Measurements from ENCODE around the gene CA5A.
"Not testable (repeated sequence)": the region's sequence is repeated elsewhere in the genome, so short reads cannot be mapped to it uniquely, and the experiment has no call there.

The CA5A gene

GRCh38 chr16:87891764-87892163 is 44.6 kb downstream of the CA5A start:
- no peak for DNase-seq

GRCh38 chr16:87889762-87890161 is 46.6 kb downstream of the CA5A start:
- not testable (repeated sequence) for DNase-seq

- not testable (repeated sequence) for DNase-seq
These were observed 48.0 kb downstream of the CA5A start for GRCh38 chr16:87888346-87888745.

- DNase-seq = not testable (repeated sequence)
These were observed 48.4 kb downstream of the CA5A start for GRCh38 chr16:87887931-87888330.

GRCh38 chr16:87885371-87885967 is 50.9 kb downstream of the CA5A start:
- DNase-seq = not testable (repeated sequence)

GRCh38 chr16:87882436-87883019 is 53.8 kb downstream of the CA5A start:
- DNase-seq = no peak

GRCh38 chr16:87881324-87882200 is 54.8 kb downstream of the CA5A start:
- DNase-seq = no peak

GRCh38 chr16:87880117-87880696 is 56.1 kb downstream of the CA5A start:
- DNase-seq = no peak

GRCh38 chr16:87879411-87880013 is 56.8 kb downstream of the CA5A start:
- DNase-seq = not testable (repeated sequence)

GRCh38 chr16:87878704-87879103 is 57.6 kb downstream of the CA5A start:
- DNase-seq = no peak

- no peak for DNase-seq
These were observed 58.3 kb downstream of the CA5A start for GRCh38 chr16:87877942-87878507.

GRCh38 chr16:87874639-87875427 is 61.5 kb downstream of the CA5A start:
- no peak for DNase-seq

- not testable (repeated sequence) for DNase-seq
These were observed 65.7 kb downstream of the CA5A start for GRCh38 chr16:87870418-87871291.

- DNase-seq = not testable (repeated sequence)
These were observed 66.4 kb downstream of the CA5A start for GRCh38 chr16:87869879-87870417.

- DNase-seq = not testable (repeated sequence)
These were observed 67.1 kb downstream of the CA5A start, which contains the start of gene SLC7A5 for GRCh38 chr16:87869061-87869878. SLC7A5 (minus strand) TSS chr16:87869507; CDS start chr16:87869422, 85 bp downstream.

- DNase-seq = not testable (repeated sequence)
These were observed 67.9 kb downstream of the CA5A start for GRCh38 chr16:87868254-87869029.

GRCh38 chr16:87865902-87866555 is 70.3 kb downstream of the CA5A start:
- not testable (repeated sequence) for DNase-seq
